Vagina (tissue), 2 donors: ENCODE results near the gene GFRA1. TPM values are rescaled to one million over a fixed set of nuclear protein-coding genes. Genes with fewer than 3 reads are reported as not detected.
"Not testable (repeated sequence)": the region's sequence is repeated elsewhere in the genome, so short reads cannot be mapped to it uniquely, and the experiment has no call there.

Experiments
- DNase-seq, 2 donors: peaks; one replicate each; pipeline ENCODE4 v3.0.0-alpha.2; 2017; ENCODE audit errors: extremely low spot score in 2 of 2
- H3K27ac ChIP-seq: fragments of 200-600 bp; sonication (generic); one replicate; pipeline ENCODE4 v1.5.1; 2019
- H3K27me3 ChIP-seq: fragments of 200-600 bp; sonication (generic); one replicate; pipeline ENCODE4 v1.5.1; 2019
- H3K36me3 ChIP-seq, 2 donors: fragments of 200-600 bp; sonication (generic); one replicate each; pipeline ENCODE4 v1.5.1; 2017 to 2019
- H3K4me1 ChIP-seq: fragments of 200-600 bp; sonication (generic); one replicate; pipeline ENCODE4 v1.5.1; 2019
- H3K4me3 ChIP-seq, 2 donors: fragments of 200-600 bp; sonication (generic); 1 replicate in 1 of 2; 2 replicates in 1 of 2; pipeline ENCODE4 v1.5.1; 2016 to 2019
- H3K9me3 ChIP-seq: fragments of 200-600 bp; sonication (generic); one replicate; pipeline ENCODE4 v1.5.1; 2019
- CTCF ChIP-seq, 3 experiments: fragments of 450-650 bp in 2 of 3; fragments of 200-600 bp in 1 of 3; sonication (generic) in 1 of 3; IDR thresholded peaks; one replicate each; pipeline ENCODE4 v1.5.1; 2017 to 2019; ENCODE audit warnings: antibody characterized with exemption in 3 of 3, mild to moderate bottlenecking in 2 of 3, moderate library complexity in 2 of 3
- POLR2A ChIP-seq, 2 donors: fragments of 450-650 bp; IDR thresholded peaks; one replicate each; pipeline ENCODE4 v1.6.1; 2017; ENCODE audit warnings: antibody characterized with exemption in 2 of 2, mild to moderate bottlenecking in 2 of 2, moderate library complexity in 2 of 2
- POLR2AphosphoS5 ChIP-seq, 2 donors: sonication (generic); formaldehyde crosslinking; IDR thresholded peaks; one replicate each; pipeline ENCODE4 v1.9.0; 2017; ENCODE audit warnings: antibody characterized with exemption in 2 of 2, mild to moderate bottlenecking in 2 of 2, low read depth in 1 of 2; ENCODE audit not compliant: insufficient read depth in 1 of 2
- intact Hi-C: fragments of 100-400 bp; cut with DNase I; formaldehyde crosslinking; loops from one replicate; pipeline ENCODE4 v1.15.1; 2023
- total RNA-seq: library from RNA; depleted of rRNA; stranded (reverse); fragments of >200 nt; gene quantifications from one replicate; pipeline ENCODE4 v1.2.3, GENCODE V29; 2016

The GFRA1 gene
- total RNA-seq, 1 donor from 2014 or later: 57.7 TPM

GRCh38 chr10:116055252-116055916 lies 217.6 kb downstream of the GFRA1 start:
- H3K9me3 ChIP-seq: no peaks in the 10 kb centered on the region
- no peak overlapping the region for H3K27ac ChIP-seq
- H3K27me3 ChIP-seq: no peaks in the 10 kb centered on the region
- TF ChIP-seq POLR2AphosphoS5 (IDR thresholded peaks at IDR 0.05; ENCODE audit: insufficient read depth in 1 of 2, low read depth in 1 of 2): no peak
- no peak for TF ChIP-seq CTCF (IDR thresholded peaks at IDR 0.05)
- no peak for TF ChIP-seq POLR2A (IDR thresholded peaks at IDR 0.05)
- intact Hi-C loops: no loop called here
- H3K4me1 ChIP-seq: peaks cover 12% of the 10 kb centered on the region
- H3K4me3 ChIP-seq: no peak overlapping the region
- peak in 1 of 2 donors; percentile 79 for DNase-seq
- no peaks in the 10 kb centered on the region for H3K36me3 ChIP-seq

GRCh38 chr10:116053910-116054309 lies 219.1 kb downstream of the GFRA1 start:
- no peak overlapping the region for H3K4me3 ChIP-seq
- no peaks in the 10 kb centered on the region for H3K36me3 ChIP-seq
- no peaks in the 10 kb centered on the region for H3K27me3 ChIP-seq
- peak in 1 of 2 donors; percentile 76 for DNase-seq
- H3K4me1 ChIP-seq: peaks cover 12% of the 10 kb centered on the region
- no peak overlapping the region for H3K27ac ChIP-seq
- intact Hi-C loops: no loop called here
- H3K9me3 ChIP-seq: no peaks in the 10 kb centered on the region
- TF ChIP-seq POLR2A (IDR thresholded peaks at IDR 0.05) (no peak), CTCF (IDR thresholded peaks at IDR 0.05) (no peak), POLR2AphosphoS5 (IDR thresholded peaks at IDR 0.05; ENCODE audit: insufficient read depth in 1 of 2, low read depth in 1 of 2) (no peak)

GRCh38 chr10:116053009-116053730 lies 219.8 kb downstream of the GFRA1 start:
- intact Hi-C loops, H3K27me3 ChIP-seq, H3K9me3 ChIP-seq, H3K36me3 ChIP-seq, H3K27ac ChIP-seq, H3K4me3 ChIP-seq: not testable (repeated sequence)
- H3K4me1 ChIP-seq: peaks cover 12% of the 10 kb centered on the region
- DNase-seq: peak in 1 of 2 donors; percentile 29

- H3K4me1 ChIP-seq: peaks cover 12% of the 10 kb centered on the region
- H3K36me3 ChIP-seq, H3K9me3 ChIP-seq, DNase-seq, H3K27ac ChIP-seq, H3K27me3 ChIP-seq, H3K4me3 ChIP-seq, intact Hi-C loops: not testable (repeated sequence)
Measured at GRCh38 chr10:116052522-116052921, 220.5 kb downstream of the GFRA1 start.

GRCh38 chr10:116049974-116050304 lies 223.1 kb downstream of the GFRA1 start:
- DNase-seq: peak in 1 of 2 donors; percentile 80
- intact Hi-C loops: no loop called here
- Histone ChIP-seq H3K9me3 (no peaks in the 10 kb centered on the region), H3K4me1 (peaks cover under 1% of the 10 kb centered on the region), H3K27ac (no peak overlapping the region), H3K4me3 (no peak overlapping the region), H3K36me3 (no peaks in the 10 kb centered on the region), H3K27me3 (no peaks in the 10 kb centered on the region)
- no peak for TF ChIP-seq POLR2A (IDR thresholded peaks at IDR 0.05)
- TF ChIP-seq CTCF (IDR thresholded peaks at IDR 0.05): no peak
- TF ChIP-seq POLR2AphosphoS5 (IDR thresholded peaks at IDR 0.05; ENCODE audit: insufficient read depth in 1 of 2, low read depth in 1 of 2): no peak
